ENCODE measurements around the gene NUDT13.

Gene NUDT13

GRCh38 chr10:73161079-73161478, 50.8 kb downstream of the NUDT13 start:
- in situ Hi-C loops (cut with HindIII; ENCODE audit: low sequenced_read_pairs) = no loop called here
- DNase-seq (ENCODE audit: low read depth, low spot score) = no peak
- no peak for TF ChIP-seq CTCF (IDR thresholded peaks at IDR 0.05; ENCODE audit: low read depth, low read length)
- H3K4me3 ChIP-seq (ENCODE audit: low read depth, low read length) = no peak overlapping the region

DNA sequence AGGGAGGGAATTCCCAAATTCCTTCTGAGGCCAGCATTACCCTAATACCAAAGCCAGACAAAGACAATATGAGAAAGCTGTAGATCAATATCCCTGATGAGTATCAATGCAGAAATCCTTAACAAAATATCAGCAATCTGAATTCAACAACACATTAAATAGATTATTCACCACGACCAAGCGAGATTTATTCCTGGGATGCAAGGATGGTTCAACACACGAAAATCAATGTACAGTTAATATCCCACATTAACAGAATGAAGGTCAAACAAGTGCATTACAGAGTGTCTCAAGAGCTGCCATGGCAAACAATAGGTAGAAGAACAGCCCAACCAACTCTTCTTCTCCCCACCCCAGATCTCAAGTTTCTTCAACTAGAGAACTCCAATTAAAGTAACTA, 51.4 kb downstream of the NUDT13 start:
- DNase-seq (ENCODE audit: low read depth, low spot score) = no peak
- no peak for TF ChIP-seq CTCF (IDR thresholded peaks at IDR 0.05; ENCODE audit: low read depth, low read length)
- in situ Hi-C loops (cut with HindIII; ENCODE audit: low sequenced_read_pairs) = no loop called here
- H3K4me3 ChIP-seq (ENCODE audit: low read depth, low read length) = no peak overlapping the region

DNA sequence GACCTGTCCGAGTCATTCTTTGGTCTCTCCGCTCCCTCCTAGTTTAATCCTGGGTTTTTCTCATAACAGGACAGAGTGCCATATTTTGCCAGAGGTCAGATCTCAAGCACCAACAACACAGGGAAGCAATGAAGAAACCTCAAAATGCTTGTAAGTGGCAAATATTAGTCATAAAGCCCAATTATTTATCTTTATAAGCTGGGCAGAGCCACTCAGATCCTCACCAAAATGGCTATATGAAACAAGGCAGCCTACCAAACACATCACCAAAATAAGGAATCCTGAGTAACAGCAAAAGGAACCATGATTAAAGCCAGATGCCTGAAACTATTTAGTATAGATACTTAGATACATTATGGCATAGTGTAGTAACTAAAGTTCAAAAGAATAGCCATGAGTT, 52.8 kb downstream of the NUDT13 start:
- TF ChIP-seq CTCF (IDR thresholded peaks at IDR 0.05; ENCODE audit: low read depth, low read length) = no peak
- H3K4me3 ChIP-seq (ENCODE audit: low read depth, low read length) = no peak overlapping the region
- in situ Hi-C loops (cut with HindIII; ENCODE audit: low sequenced_read_pairs) = no loop called here
- DNase-seq (ENCODE audit: low read depth, low spot score) = no peak

- no peak for TF ChIP-seq CTCF (IDR thresholded peaks at IDR 0.05; ENCODE audit: low read depth, low read length)
- DNase-seq (ENCODE audit: low read depth, low spot score) = no peak
- peak overlapping the region; percentile 97 for H3K4me3 ChIP-seq (ENCODE audit: low read depth, low read length)
- in situ Hi-C loops (cut with HindIII; ENCODE audit: low sequenced_read_pairs) = no loop called here
These were observed 56.7 kb downstream of the NUDT13 start for GRCh38 chr10:73166972-73167371.

- in situ Hi-C loops (cut with HindIII; ENCODE audit: low sequenced_read_pairs) = no loop called here
- no peak for TF ChIP-seq CTCF (IDR thresholded peaks at IDR 0.05; ENCODE audit: low read depth, low read length)
- no peak for DNase-seq (ENCODE audit: low read depth, low spot score)
- peak overlapping the region; percentile 97 for H3K4me3 ChIP-seq (ENCODE audit: low read depth, low read length)
These were observed 57.2 kb downstream of the NUDT13 start for GRCh38 chr10:73167458-73167782.

DNA sequence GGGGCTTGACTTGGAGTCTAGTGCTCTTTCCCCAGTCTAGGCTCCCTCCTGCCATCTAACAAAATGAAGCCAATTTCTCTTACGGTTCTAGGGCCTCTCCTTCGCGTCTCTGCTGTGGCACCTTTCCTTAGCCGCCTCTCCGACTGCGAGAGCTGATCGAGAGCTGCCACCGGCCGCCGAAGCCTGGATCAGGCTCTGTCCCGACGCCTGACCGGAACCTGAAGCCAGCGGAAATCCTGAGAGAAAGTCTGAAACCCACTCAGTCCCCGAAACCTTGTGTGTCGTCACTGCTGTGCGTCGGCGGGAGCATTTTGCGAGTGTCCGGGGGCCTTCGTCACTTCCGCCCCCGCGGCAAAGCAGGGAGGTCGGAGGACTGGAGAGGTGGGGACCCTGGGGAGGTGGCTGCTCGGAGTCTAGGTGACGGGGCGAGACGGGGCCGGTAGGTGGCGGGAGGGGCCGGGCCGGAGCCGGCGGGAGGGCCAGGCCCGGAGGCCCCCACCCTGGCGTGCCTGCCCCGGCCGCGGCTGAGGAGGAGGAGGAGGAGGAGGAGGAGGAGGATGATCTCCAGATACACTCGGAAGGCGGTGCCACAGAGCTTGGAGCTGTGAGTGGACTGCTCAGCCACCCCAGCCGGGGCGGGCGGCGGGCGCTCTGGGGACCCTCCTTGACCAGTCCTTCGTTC, 57.7 kb downstream of the NUDT13 start, which contains the start of the genes ECD and FAM149B1:
ECD (minus strand) TSS at position 226 of the 682 bp plus-strand sequence. CDS start 4,071 bp downstream, outside the sequence.
FAM149B1 (plus strand) TSS at position 337 of the 682 bp plus-strand sequence; CDS start at position 558, 221 bp downstream.
- in situ Hi-C loops (cut with HindIII; ENCODE audit: low sequenced_read_pairs) = no loop called here
- TF ChIP-seq CTCF (IDR thresholded peaks at IDR 0.05; ENCODE audit: low read depth, low read length) = no peak
- H3K4me3 ChIP-seq (ENCODE audit: low read depth, low read length) = peak within 1 kb of the TSS; percentile 97
- DNase-seq (ENCODE audit: low read depth, low spot score) = peak; percentile 93
